GM12878 (cell line): ENCODE data around the gene FAF1. TPM values are rescaled to one million over a fixed set of nuclear protein-coding genes. Genes with fewer than 3 reads are reported as not detected.

Experiments used
- ATAC-seq: fragments of 200-7000 bp; cut with Tn5 transposase; 3 replicates; pipeline ENCODE4 v1.9.1; 2020; ENCODE audit warnings: mild to moderate bottlenecking, moderate library complexity
- BruUV-seq: library from RNA; stranded (reverse); fragments of 400-500 nt; replicated peaks from 2 replicates; lab custom pipeline; 2021; lab: Mats Ljungman, UMichigan
- CTCF ChIA-PET: fragments of 300-600 bp; sonication (Branson Sonifier 250); formaldehyde crosslinking; extraction: SDS; loops from one replicate; lab custom pipeline; 2021; ENCODE audit warnings: inconsistent platforms; lab: Yijun Ruan, JAX
- POLR2A ChIA-PET: fragments of 350-600 bp; formaldehyde crosslinking; extraction: SDS; loops from one replicate; lab custom pipeline; 2021; ENCODE audit warnings: inconsistent platforms; lab: Charles Lee
- RAD21 ChIA-PET: fragments of 300-600 bp; sonication (Branson Sonifier 250); formaldehyde crosslinking; loops from one replicate; lab custom pipeline; 2023; ENCODE audit warnings: antibody characterized with exemption; ENCODE audit not compliant: unreplicated experiment; lab: Charles Lee
- SMC1A ChIA-PET: fragments of 300-600 bp; sonication (Branson Sonifier 250); formaldehyde crosslinking; loops from one replicate; lab custom pipeline; 2023; ENCODE audit not compliant: unreplicated experiment, uncharacterized antibody; lab: Charles Lee
- DNase-seq: peaks from one replicate; pipeline ENCODE4 v3.0.0-alpha.2; 2011; ENCODE audit warnings: low read depth, low spot score
- FAIRE-seq: peaks from 3 replicates; lab custom pipeline; 2011; peaks lifted over from hg19 to GRCh38; lab: Jason Lieb, UNC
- H2AFZ ChIP-seq: 2 replicates; pipeline ENCODE4 v1.6.0; 2011; ENCODE audit warnings: low read depth, low read length, control low read depth; ENCODE audit not compliant: control insufficient read depth
- H3K27ac ChIP-seq: 2 replicates; pipeline ENCODE4 v1.5.1; 2011; ENCODE audit warnings: control low read depth; ENCODE audit not compliant: control insufficient read depth, insufficient read depth
- H3K27me3 ChIP-seq, 2 experiments: replicated peaks in 1 of 2; 2 replicates each; pipeline versions ENCODE4 v1.6.0 to v1.6.1; 2011; ENCODE audit warnings: low read length in 1 of 2; ENCODE audit not compliant: control insufficient read depth in 2 of 2, insufficient read depth in 2 of 2
- H3K36me3 ChIP-seq, 2 experiments: 2 replicates each; pipeline ENCODE4 v1.5.1; 2011; ENCODE audit warnings: low read length in 1 of 2; ENCODE audit not compliant: control insufficient read depth in 2 of 2, insufficient read depth in 2 of 2
- H3K4me1 ChIP-seq: 2 replicates; pipeline ENCODE4 v1.6.1; 2011; ENCODE audit warnings: mild to moderate bottlenecking, low read length, moderate library complexity, mixed read lengths; ENCODE audit not compliant: control insufficient read depth, insufficient read depth
- H3K4me2 ChIP-seq: 2 replicates; pipeline ENCODE4 v1.6.0; 2011; ENCODE audit warnings: control low read depth; ENCODE audit not compliant: control insufficient read depth, insufficient read depth
- H3K4me3 ChIP-seq: fragments of 200-600 bp; sonication (generic); 2 replicates; pipeline ENCODE4 v1.5.1; 2016
- H3K79me2 ChIP-seq: 2 replicates; pipeline ENCODE4 v1.6.0; 2011; ENCODE audit warnings: low read length; ENCODE audit not compliant: control insufficient read depth, insufficient read depth
- H3K9ac ChIP-seq: 2 replicates; pipeline ENCODE4 v1.8.0; 2011; ENCODE audit warnings: low read length, control low read depth, mixed read lengths; ENCODE audit not compliant: control insufficient read depth, insufficient read depth
- H3K9me3 ChIP-seq: replicated peaks from 3 replicates; pipeline ENCODE4 v1.5.1; 2011; ENCODE audit warnings: mild to moderate bottlenecking, low read length; ENCODE audit not compliant: control insufficient read depth, insufficient read depth
- H4K20me1 ChIP-seq: 2 replicates; pipeline ENCODE4 v1.6.0; 2011; ENCODE audit not compliant: control insufficient read depth, insufficient read depth
- CBFB ChIP-seq: IDR thresholded peaks from 2 replicates; pipeline ENCODE4 v1.6.1; 2016; ENCODE audit warnings: antibody characterized with exemption, low read depth
- FOS ChIP-seq: IDR thresholded peaks from 3 replicates; pipeline ENCODE4 v1.6.1; 2011; ENCODE audit warnings: borderline replicate concordance; ENCODE audit not compliant: insufficient read length; ENCODE audit errors: extremely low read depth
- HDAC2 ChIP-seq: fragments of 200-600 bp; sonication (generic); IDR thresholded peaks from 2 replicates; pipeline ENCODE4 v1.6.1; 2017
- HDAC6 ChIP-seq: fragments of 200-600 bp; sonication (generic); IDR thresholded peaks from one replicate; pipeline ENCODE4 v1.8.0; 2017; ENCODE audit warnings: antibody characterized with exemption; ENCODE audit not compliant: unreplicated experiment
- MYB ChIP-seq: fragments of 150-350 bp; IDR thresholded peaks from 2 replicates; pipeline ENCODE4 v1.6.1; 2014; ENCODE audit warnings: mild to moderate bottlenecking, low read depth, low read length, borderline replicate concordance
- NFYA ChIP-seq: IDR thresholded peaks from 2 replicates; pipeline ENCODE4 v1.6.1; 2011; ENCODE audit warnings: low read depth, mild to moderate bottlenecking, low read length, improper control_type of control experiment, borderline replicate concordance
- NR2C2 ChIP-seq: IDR thresholded peaks from 2 replicates; pipeline ENCODE4 v1.6.1; 2011; ENCODE audit warnings: borderline replicate concordance, low read depth; ENCODE audit not compliant: control insufficient read depth, insufficient read length
- RELA ChIP-seq: fragments of 450-650 bp; IDR thresholded peaks from 2 replicates; pipeline ENCODE4 v1.8.0; 2014; ENCODE audit warnings: borderline replicate concordance; ENCODE audit not compliant: partially characterized antibody
- RUNX3 ChIP-seq: IDR thresholded peaks from 2 replicates; pipeline ENCODE4 v1.6.1; 2012; ENCODE audit warnings: low read length, inconsistent platforms
- SMC3 ChIP-seq: IDR thresholded peaks from 2 replicates; pipeline ENCODE4 v1.6.1; 2011; ENCODE audit warnings: low read length, improper control_type of control experiment, borderline replicate concordance
- SREBF2 ChIP-seq: IDR thresholded peaks from 2 replicates; pipeline ENCODE4 v1.6.1; 2012; ENCODE audit warnings: mild to moderate bottlenecking, low read length
- SUZ12 ChIP-seq: fragments of 200-600 bp; sonication (generic); IDR thresholded peaks from one replicate; pipeline ENCODE4 v1.6.1; 2018; ENCODE audit warnings: antibody characterized with exemption, mild to moderate bottlenecking; ENCODE audit not compliant: unreplicated experiment
- TCF3 ChIP-seq: IDR thresholded peaks from 2 replicates; pipeline ENCODE4 v1.6.1; 2012; ENCODE audit warnings: low read depth, mild to moderate bottlenecking, low read length, borderline replicate concordance; ENCODE audit not compliant: insufficient read depth
- YBX1 ChIP-seq: fragments of 450-650 bp; IDR thresholded peaks from 2 replicates; pipeline ENCODE4 v1.6.1; 2016; ENCODE audit warnings: antibody characterized with exemption
- WGBS: methylation state at CpG from one replicate; pipeline ENCODE4 v1.1.6; 2016; ENCODE audit warnings: low lambda C conversion rate; ENCODE audit not compliant: insufficient replicate concordance, insufficient coverage; ENCODE audit errors: missing lambda C conversion rate; 5-methylcytosine and 5-hydroxymethylcytosine counted together
- in situ Hi-C: fragments of 300-500 bp; cut with MboI; formaldehyde crosslinking; loops from 9 replicates; pipeline ENCODE4 v1.14.3; 2018; ENCODE audit warnings: mixed read lengths
- intact Hi-C: fragments of 100-400 bp; cut with micrococcal nuclease; formaldehyde crosslinking; loops from one replicate; pipeline ENCODE4 v1.14.2; 2022; ENCODE audit not compliant: unreplicated experiment
- polyA plus RNA-seq, 11 experiments: library from polyadenylated mRNA; depleted of rRNA in 4 of 11; unstranded in 6 of 11; stranded (reverse) in 5 of 11; fragments of >200 nt; fragmentation: Nextera tagmentation in 4 of 11; fragmentation: Illumina TruSeq in 1 of 11; extraction: Ambion mirVana in 4 of 11; extraction: Trizol in 1 of 11; gene quantifications; 1 replicate in 1 of 11; 2 replicates in 10 of 11; pipeline versions ENCODE4 v1.2.1 to v1.2.3, GENCODE V29; 2011 to 2016; ENCODE audit warnings: inconsistent platforms in 2 of 11, missing spikeins in 2 of 11, low read depth in 1 of 11
- total RNA-seq, 4 experiments: library from RNA; depleted of rRNA in 3 of 4; stranded (reverse); fragments of >200 nt in 3 of 4; fragmentation: Illumina TruSeq in 1 of 4; extraction: Trizol in 1 of 4; gene quantifications; 2 replicates each; pipeline versions ENCODE4 v1.2.1 to v1.2.3, GENCODE V29; 2013 to 2021
- TF ChIP-seq, protein P1 (sequence below): IDR thresholded peaks from 2 replicates; pipeline ENCODE4 v1.6.1; 2012; ENCODE audit warnings: low read depth, low read length, improper control_type of control experiment
- TF ChIP-seq, protein P2 (sequence below): fragments of 450-650 bp; IDR thresholded peaks from 2 replicates; pipeline ENCODE4 v1.6.1; 2017; ENCODE audit warnings: low read depth, mild to moderate bottlenecking, moderate library complexity
- TF ChIP-seq, protein P3 (sequence below): IDR thresholded peaks from 2 replicates; pipeline ENCODE4 v1.6.1; 2011; ENCODE audit warnings: borderline replicate concordance, low read depth, mild to moderate bottlenecking, moderate library complexity, mixed read lengths, low read length; ENCODE audit not compliant: insufficient read depth; ENCODE audit errors: extremely low read length
- TF ChIP-seq, protein P4 (sequence below): fragments of 450-650 bp; IDR thresholded peaks from 2 replicates; pipeline ENCODE4 v1.6.1; 2018; ENCODE audit warnings: mild to moderate bottlenecking, low read depth, moderate library complexity; ENCODE audit not compliant: partially characterized antibody
- TF ChIP-seq, protein P5 (sequence below): IDR thresholded peaks from 2 replicates; pipeline ENCODE4 v1.6.1; 2012; ENCODE audit warnings: low read depth, low read length, improper control_type of control experiment

FAF1 gene
- total and polyA plus RNA-seq, 10 of the 15 experiments (the other 5 are each of a cell fraction or from before 2014, with no cell fraction given) = 8.6 to 54.5 (median 23.7) TPM

DNA sequence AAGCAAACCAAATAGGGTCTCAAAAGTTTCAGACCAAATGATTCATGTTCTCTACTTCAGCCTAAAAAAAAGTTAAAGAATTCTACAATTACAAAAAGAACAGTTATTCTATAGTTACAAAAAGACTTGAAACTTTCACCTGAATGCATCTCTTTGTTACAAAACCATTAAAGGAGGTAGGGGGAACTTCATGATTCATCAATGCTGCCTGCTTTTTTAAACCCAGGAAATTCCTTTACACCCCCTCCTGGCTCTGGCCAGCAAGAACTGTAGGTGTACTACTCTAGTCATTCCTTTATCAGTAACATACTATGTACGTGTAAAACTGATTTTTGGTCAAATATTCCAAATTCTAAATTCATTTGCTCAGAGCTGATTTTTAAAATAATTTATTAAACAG is 5.0 kb downstream of the FAF1 start:
- no peak for FAIRE-seq
- SMC1A ChIA-PET = interaction anchor here (0.6 kb wide), 1 partner anchor 55 kb away, joined by 3 read pairs; no protein-coding TSS in a partner anchor

More for the DNA sequence above, 5.0 kb downstream of the FAF1 start:
- POLR2A ChIA-PET = no interaction called here
- CTCF ChIA-PET = interaction anchor here (1.9 kb wide), 1 partner anchor 25 kb away, joined by 5 read pairs; no protein-coding TSS in a partner anchor
- RAD21 ChIA-PET = no interaction called here
- ATAC-seq = no peak
- no peaks in the 10 kb centered on the region for H3K27me3 ChIP-seq
- peaks cover 55% of the 10 kb centered on the region for H3K79me2 ChIP-seq
- no TSS peak for BruUV-seq
- peaks cover 3% of the 10 kb centered on the region; the same call in 1 of the 2 replicates for H3K4me1 ChIP-seq
- H3K4me3 ChIP-seq = no peak overlapping the region
- TF ChIP-seq, protein P1, sequence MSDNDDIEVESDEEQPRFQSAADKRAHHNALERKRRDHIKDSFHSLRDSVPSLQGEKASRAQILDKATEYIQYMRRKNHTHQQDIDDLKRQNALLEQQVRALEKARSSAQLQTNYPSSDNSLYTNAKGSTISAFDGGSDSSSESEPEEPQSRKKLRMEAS = no peak
- TF ChIP-seq, protein P2, sequence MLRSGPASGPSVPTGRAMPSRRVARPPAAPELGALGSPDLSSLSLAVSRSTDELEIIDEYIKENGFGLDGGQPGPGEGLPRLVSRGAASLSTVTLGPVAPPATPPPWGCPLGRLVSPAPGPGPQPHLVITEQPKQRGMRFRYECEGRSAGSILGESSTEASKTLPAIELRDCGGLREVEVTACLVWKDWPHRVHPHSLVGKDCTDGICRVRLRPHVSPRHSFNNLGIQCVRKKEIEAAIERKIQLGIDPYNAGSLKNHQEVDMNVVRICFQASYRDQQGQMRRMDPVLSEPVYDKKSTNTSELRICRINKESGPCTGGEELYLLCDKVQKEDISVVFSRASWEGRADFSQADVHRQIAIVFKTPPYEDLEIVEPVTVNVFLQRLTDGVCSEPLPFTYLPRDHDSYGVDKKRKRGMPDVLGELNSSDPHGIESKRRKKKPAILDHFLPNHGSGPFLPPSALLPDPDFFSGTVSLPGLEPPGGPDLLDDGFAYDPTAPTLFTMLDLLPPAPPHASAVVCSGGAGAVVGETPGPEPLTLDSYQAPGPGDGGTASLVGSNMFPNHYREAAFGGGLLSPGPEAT = no peak
- TF ChIP-seq YBX1 (no peak), SREBF2 (no peak), NFYA (no peak), RUNX3 (no peak), NR2C2 (no peak), HDAC6 (no peak), FOS (no peak), CBFB (no peak), TCF3 (no peak), HDAC2 (no peak), SUZ12 (no peak), SMC3 (no peak), RELA (no peak), MYB (no peak)
- TF ChIP-seq, protein P3, sequence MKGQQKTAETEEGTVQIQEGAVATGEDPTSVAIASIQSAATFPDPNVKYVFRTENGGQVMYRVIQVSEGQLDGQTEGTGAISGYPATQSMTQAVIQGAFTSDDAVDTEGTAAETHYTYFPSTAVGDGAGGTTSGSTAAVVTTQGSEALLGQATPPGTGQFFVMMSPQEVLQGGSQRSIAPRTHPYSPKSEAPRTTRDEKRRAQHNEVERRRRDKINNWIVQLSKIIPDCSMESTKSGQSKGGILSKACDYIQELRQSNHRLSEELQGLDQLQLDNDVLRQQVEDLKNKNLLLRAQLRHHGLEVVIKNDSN = no peak
- TF ChIP-seq, protein P4, sequence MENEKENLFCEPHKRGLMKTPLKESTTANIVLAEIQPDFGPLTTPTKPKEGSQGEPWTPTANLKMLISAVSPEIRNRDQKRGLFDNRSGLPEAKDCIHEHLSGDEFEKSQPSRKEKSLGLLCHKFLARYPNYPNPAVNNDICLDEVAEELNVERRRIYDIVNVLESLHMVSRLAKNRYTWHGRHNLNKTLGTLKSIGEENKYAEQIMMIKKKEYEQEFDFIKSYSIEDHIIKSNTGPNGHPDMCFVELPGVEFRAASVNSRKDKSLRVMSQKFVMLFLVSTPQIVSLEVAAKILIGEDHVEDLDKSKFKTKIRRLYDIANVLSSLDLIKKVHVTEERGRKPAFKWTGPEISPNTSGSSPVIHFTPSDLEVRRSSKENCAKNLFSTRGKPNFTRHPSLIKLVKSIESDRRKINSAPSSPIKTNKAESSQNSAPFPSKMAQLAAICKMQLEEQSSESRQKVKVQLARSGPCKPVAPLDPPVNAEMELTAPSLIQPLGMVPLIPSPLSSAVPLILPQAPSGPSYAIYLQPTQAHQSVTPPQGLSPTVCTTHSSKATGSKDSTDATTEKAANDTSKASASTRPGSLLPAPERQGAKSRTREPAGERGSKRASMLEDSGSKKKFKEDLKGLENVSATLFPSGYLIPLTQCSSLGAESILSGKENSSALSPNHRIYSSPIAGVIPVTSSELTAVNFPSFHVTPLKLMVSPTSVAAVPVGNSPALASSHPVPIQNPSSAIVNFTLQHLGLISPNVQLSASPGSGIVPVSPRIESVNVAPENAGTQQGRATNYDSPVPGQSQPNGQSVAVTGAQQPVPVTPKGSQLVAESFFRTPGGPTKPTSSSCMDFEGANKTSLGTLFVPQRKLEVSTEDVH = no peak
- TF ChIP-seq, protein P5, sequence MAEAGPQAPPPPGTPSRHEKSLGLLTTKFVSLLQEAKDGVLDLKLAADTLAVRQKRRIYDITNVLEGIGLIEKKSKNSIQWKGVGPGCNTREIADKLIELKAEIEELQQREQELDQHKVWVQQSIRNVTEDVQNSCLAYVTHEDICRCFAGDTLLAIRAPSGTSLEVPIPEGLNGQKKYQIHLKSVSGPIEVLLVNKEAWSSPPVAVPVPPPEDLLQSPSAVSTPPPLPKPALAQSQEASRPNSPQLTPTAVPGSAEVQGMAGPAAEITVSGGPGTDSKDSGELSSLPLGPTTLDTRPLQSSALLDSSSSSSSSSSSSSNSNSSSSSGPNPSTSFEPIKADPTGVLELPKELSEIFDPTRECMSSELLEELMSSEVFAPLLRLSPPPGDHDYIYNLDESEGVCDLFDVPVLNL = no peak
- TF ChIP-seq, all 136 proteins: peak for 0
- Histone ChIP-seq H3K9me3 (no peaks in the 10 kb centered on the region), H3K4me2 (0 out of 2 replicates have a peak overlapping the region, but pooled peaks have one; percentile 61), H3K9ac (no peak overlapping the region), H3K27ac (no peak overlapping the region), H3K36me3 (no peaks in the 10 kb centered on the region), H4K20me1 (no peaks in the 10 kb centered on the region), H2AFZ (no peak overlapping the region)
- intact Hi-C loops (no loop called here), in situ Hi-C loops (no loop called here)
- DNase-seq = no peak
- 0% methylated on average over 1 of the region's 1 CpG for WGBS
